Dendritic cell treated with granulocyte-macrophage colony-stimulating factor and Interleukin-4, amounts not matched to agents 40 ng/mL and 50 ng/mL, for 4 days (primary cell): ENCODE results near the gene HPS5.
"Not testable (repeated sequence)": the region's sequence is repeated elsewhere in the genome, so short reads cannot be mapped to it uniquely, and the experiment has no call there.

Experiments
- H3K27ac Mint-ChIP-seq: one replicate; pipeline ENCODE4 v1.8.0; 2022; ENCODE audit warnings: mild to moderate bottlenecking, mixed read lengths
- H3K27me3 Mint-ChIP-seq: one replicate; pipeline ENCODE4 v1.8.0; 2022; ENCODE audit warnings: mild to moderate bottlenecking, mixed read lengths
- H3K36me3 Mint-ChIP-seq: one replicate; pipeline ENCODE4 v1.8.0; 2022; ENCODE audit warnings: low read depth, mixed read lengths
- H3K4me1 Mint-ChIP-seq: one replicate; pipeline ENCODE4 v1.8.0; 2022; ENCODE audit warnings: low read depth, mixed read lengths
- H3K4me3 Mint-ChIP-seq: one replicate; pipeline ENCODE4 v1.8.0; 2022; ENCODE audit warnings: mild to moderate bottlenecking, moderate library complexity, mixed read lengths
- H3K9me3 Mint-ChIP-seq: one replicate; pipeline ENCODE4 v1.8.0; 2022; ENCODE audit warnings: mixed read lengths
- intact Hi-C: fragments of 100-400 bp; cut with micrococcal nuclease; formaldehyde crosslinking; loops from one replicate; pipeline ENCODE4 v1.15.0; 2022

Gene HPS5

DNA sequence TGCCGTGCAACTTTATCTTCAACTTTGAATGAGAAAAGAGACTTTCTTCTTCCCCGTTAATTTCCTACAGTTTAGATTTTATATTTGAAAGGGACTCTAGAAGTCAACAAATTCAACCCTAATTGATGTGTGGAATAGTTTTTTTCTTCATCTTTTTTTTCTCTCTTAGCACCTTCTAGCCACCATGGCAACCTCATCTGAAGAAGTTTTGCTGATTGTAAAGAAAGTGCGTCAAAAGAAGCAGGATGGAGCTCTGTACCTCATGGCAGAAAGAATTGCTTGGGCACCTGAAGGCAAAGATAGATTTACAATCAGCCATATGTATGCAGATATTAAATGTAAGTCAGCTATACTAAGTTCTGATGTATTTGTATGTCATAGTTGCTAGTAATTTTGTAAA is 11.0 kb upstream of the HPS5 start:
- H3K36me3 Mint-ChIP-seq = peaks cover 92% of the 10 kb centered on the region
- H3K9me3 Mint-ChIP-seq = no peaks in the 10 kb centered on the region
- no peaks in the 10 kb centered on the region for H3K27me3 Mint-ChIP-seq
- no peak overlapping the region for H3K27ac Mint-ChIP-seq
- intact Hi-C loops = no loop called here
- peaks cover 36% of the 10 kb centered on the region for H3K4me1 Mint-ChIP-seq
- H3K4me3 Mint-ChIP-seq = no peak overlapping the region

GRCh38 chr11:18332302-18332701 is 10.4 kb upstream of the HPS5 start:
- Mint-ChIP-seq H3K4me1 (peaks cover 36% of the 10 kb centered on the region), H3K27ac (peak overlapping the region; percentile 57), H3K9me3 (no peaks in the 10 kb centered on the region), H3K36me3 (peaks cover 92% of the 10 kb centered on the region), H3K27me3 (no peaks in the 10 kb centered on the region), H3K4me3 (no peak overlapping the region)
- intact Hi-C loops = no loop called here

- Mint-ChIP-seq H3K27me3 (no peaks in the 10 kb centered on the region), H3K27ac (no peak overlapping the region), H3K36me3 (peaks cover 88% of the 10 kb centered on the region), H3K4me3 (no peak overlapping the region), H3K4me1 (peaks cover 40% of the 10 kb centered on the region), H3K9me3 (no peaks in the 10 kb centered on the region)
- intact Hi-C loops = no loop called here
Observed at GRCh38 chr11:18330921-18331320, 9.0 kb upstream of the HPS5 start.

DNA sequence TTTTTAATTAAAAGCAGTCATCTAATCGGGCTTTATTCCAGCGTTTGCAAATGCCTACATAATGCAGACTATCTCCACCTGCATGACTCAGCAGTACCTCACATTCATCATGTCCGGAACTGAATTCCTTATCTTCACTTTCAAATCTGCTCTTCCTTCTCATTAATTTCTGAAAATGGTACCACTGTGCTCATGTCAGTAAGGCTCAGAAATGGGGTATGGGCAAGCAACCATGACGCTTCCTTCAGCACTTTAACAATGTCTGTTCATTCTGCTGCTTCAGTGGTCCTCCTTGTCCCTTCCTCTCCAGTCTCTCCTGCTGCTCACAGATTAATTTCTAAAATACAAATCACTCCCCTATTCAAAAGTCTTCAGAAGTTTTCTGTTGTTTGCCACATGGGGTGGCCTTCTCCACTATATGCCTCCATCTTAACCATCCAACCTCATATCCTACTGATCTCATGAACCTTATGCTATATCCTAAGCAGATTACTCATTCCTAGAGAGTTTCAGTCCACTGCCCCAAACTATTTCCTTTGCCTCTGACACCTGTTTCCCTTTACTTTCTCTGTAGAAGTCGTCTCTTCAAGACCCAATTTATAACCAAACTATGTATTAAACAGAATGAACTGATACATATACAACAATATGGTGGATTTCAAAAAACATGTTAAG is 7.4 kb upstream of the HPS5 start:
- Mint-ChIP-seq H3K9me3 (no peaks in the 10 kb centered on the region), H3K4me1 (peaks cover 49% of the 10 kb centered on the region), H3K36me3 (peaks cover 88% of the 10 kb centered on the region), H3K27ac (peak overlapping the region; percentile 10), H3K27me3 (no peaks in the 10 kb centered on the region), H3K4me3 (no peak overlapping the region)
- intact Hi-C loops = no loop called here

GRCh38 chr11:18324381-18324780 is 2.4 kb upstream of the HPS5 start:
- Mint-ChIP-seq H3K9me3 (no peaks in the 10 kb centered on the region), H3K4me3 (peak overlapping the region; percentile 92), H3K27ac (peak overlapping the region; percentile 98), H3K4me1 (peaks cover 56% of the 10 kb centered on the region), H3K36me3 (peaks cover 88% of the 10 kb centered on the region), H3K27me3 (no peaks in the 10 kb centered on the region)
- intact Hi-C loops = loop anchor here (5.0 kb wide), 3 partner anchors 42 to 308 kb away; partner anchors contain the start of gene SPTY2D1

GRCh38 chr11:18323881-18324280 is 1.9 kb upstream of the HPS5 start:
- peaks cover 88% of the 10 kb centered on the region for H3K36me3 Mint-ChIP-seq
- H3K9me3 Mint-ChIP-seq, H3K27me3 Mint-ChIP-seq: not testable (repeated sequence)
- intact Hi-C loops = loop anchor here (2.0 to 5.0 kb wide), 4 partner anchors 42 to 308 kb away; partner anchors contain the start of genes LDHA and SPTY2D1
- H3K4me1 Mint-ChIP-seq = peaks cover 56% of the 10 kb centered on the region
- peak overlapping the region; percentile 92 for H3K4me3 Mint-ChIP-seq
- H3K27ac Mint-ChIP-seq = peak overlapping the region; percentile 98

GRCh38 chr11:18322818-18323570 is 1.1 kb upstream of the HPS5 start:
- peaks cover 65% of the 10 kb centered on the region for H3K4me1 Mint-ChIP-seq
- intact Hi-C loops = loop anchor here (2.0 to 5.0 kb wide), 4 partner anchors 41 to 309 kb away; partner anchors contain the start of genes LDHA and SPTY2D1
- H3K27ac Mint-ChIP-seq = peak overlapping the region; percentile 98
- H3K36me3 Mint-ChIP-seq = peaks cover 88% of the 10 kb centered on the region
- H3K9me3 Mint-ChIP-seq = no peaks in the 10 kb centered on the region
- no peaks in the 10 kb centered on the region for H3K27me3 Mint-ChIP-seq
- peak overlapping the region; percentile 92 for H3K4me3 Mint-ChIP-seq

DNA sequence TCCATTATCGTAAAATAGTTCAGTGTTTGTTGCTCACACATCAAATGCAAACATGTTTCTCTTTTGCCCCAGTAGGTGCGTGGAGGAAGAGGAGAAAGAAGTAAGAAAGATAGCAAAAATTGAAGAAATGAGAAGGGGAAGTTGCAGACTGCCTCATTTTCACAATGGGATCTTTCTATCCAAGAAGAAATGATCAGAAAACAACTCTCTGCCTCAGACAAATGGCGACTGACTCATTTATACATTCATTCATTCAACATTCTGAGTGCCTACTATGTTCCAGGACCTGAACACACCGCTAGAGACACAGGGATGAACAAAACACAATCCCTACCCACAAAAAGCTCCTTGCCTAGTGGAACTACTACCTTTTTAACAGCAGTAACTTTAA is 367 bp downstream of the HPS5 start:
- Mint-ChIP-seq H3K36me3 (peaks cover 90% of the 10 kb centered on the region), H3K4me1 (peaks cover 68% of the 10 kb centered on the region), H3K27me3 (no peaks in the 10 kb centered on the region), H3K27ac (peak overlapping the region; percentile 98), H3K4me3 (peak overlapping the region; percentile 92), H3K9me3 (no peaks in the 10 kb centered on the region)
- intact Hi-C loops = loop anchor here (1.0 to 5.0 kb wide), 4 partner anchors 8 to 311 kb away; partner anchors contain the start of gene SPTY2D1

GRCh38 chr11:18320617-18321016 is 1.3 kb downstream of the HPS5 start:
- peak overlapping the region; percentile 92 for H3K4me3 Mint-ChIP-seq
- H3K27ac Mint-ChIP-seq = peak overlapping the region; percentile 98
- peaks cover 70% of the 10 kb centered on the region for H3K4me1 Mint-ChIP-seq
- intact Hi-C loops = loop anchor here (1.0 to 5.0 kb wide), 4 partner anchors 7 to 312 kb away; partner anchors contain the start of gene SPTY2D1
- H3K36me3 Mint-ChIP-seq = peaks cover 92% of the 10 kb centered on the region
- no peaks in the 10 kb centered on the region for H3K9me3 Mint-ChIP-seq
- H3K27me3 Mint-ChIP-seq = no peaks in the 10 kb centered on the region

- Mint-ChIP-seq H3K36me3 (peaks cover 89% of the 10 kb centered on the region), H3K27ac (peak overlapping the region; percentile 98), H3K4me1 (peaks cover 70% of the 10 kb centered on the region)
Observed at GRCh38 chr11:18319914-18320313, 2.0 kb downstream of the HPS5 start.

DNA sequence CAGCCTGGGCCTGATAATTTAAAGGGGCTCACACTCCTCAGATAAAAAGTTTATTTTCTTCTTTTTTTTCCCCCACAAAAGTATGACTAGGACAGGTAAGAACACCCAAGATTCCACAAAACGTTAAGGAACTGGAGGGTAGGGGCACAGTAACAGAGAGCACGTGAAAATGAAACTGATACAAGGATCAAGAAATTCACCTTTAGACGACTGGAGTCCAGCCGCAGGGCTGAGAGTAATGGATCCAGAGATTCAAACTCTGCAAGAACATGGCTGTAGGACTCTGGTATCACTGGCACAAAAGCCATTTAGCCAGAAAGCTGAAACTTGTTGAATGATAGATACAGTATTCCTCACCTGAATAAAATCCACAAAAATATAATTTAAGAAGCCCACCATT is 4.4 kb downstream of the HPS5 start:
- Mint-ChIP-seq H3K4me1 (peaks cover 69% of the 10 kb centered on the region), H3K36me3 (peaks cover 84% of the 10 kb centered on the region), H3K27me3 (no peaks in the 10 kb centered on the region), H3K4me3 (no peak overlapping the region), H3K27ac (no peak overlapping the region), H3K9me3 (no peaks in the 10 kb centered on the region)
- intact Hi-C loops = no loop called here

More at GRCh38 chr11:18319914-18320313, 2.0 kb downstream of the HPS5 start:
- Mint-ChIP-seq H3K9me3 (no peaks in the 10 kb centered on the region), H3K4me3 (peak overlapping the region; percentile 92), H3K27me3 (no peaks in the 10 kb centered on the region)
- intact Hi-C loops = loop anchor here (5.0 kb wide), 3 partner anchors 38 to 312 kb away; partner anchors contain the start of gene SPTY2D1

DNA sequence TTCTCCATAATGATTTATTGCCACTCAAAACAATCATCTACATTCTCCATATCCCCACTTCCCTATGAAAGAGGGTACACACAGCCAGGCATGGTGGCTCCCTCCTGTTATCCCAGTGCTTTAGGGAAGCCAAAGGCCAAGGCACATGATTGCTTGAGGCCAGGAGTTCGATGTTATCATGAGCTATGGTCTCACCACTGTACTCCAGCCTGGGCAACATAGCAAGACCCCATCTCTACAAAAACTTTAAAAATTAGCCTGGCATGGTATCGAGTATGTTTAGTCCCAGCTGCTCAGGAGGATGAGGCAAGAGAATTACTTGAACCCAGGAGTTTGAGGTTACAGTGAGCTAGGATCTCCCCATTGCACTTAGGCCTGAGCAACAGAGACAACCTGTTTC is 6.0 kb downstream of the HPS5 start:
- Mint-ChIP-seq H3K27ac (peak overlapping the region; percentile 82), H3K4me3 (no peak overlapping the region), H3K36me3 (peaks cover 84% of the 10 kb centered on the region), H3K9me3 (no peaks in the 10 kb centered on the region), H3K27me3 (no peaks in the 10 kb centered on the region), H3K4me1 (peaks cover 78% of the 10 kb centered on the region)
- intact Hi-C loops = no loop called here

DNA sequence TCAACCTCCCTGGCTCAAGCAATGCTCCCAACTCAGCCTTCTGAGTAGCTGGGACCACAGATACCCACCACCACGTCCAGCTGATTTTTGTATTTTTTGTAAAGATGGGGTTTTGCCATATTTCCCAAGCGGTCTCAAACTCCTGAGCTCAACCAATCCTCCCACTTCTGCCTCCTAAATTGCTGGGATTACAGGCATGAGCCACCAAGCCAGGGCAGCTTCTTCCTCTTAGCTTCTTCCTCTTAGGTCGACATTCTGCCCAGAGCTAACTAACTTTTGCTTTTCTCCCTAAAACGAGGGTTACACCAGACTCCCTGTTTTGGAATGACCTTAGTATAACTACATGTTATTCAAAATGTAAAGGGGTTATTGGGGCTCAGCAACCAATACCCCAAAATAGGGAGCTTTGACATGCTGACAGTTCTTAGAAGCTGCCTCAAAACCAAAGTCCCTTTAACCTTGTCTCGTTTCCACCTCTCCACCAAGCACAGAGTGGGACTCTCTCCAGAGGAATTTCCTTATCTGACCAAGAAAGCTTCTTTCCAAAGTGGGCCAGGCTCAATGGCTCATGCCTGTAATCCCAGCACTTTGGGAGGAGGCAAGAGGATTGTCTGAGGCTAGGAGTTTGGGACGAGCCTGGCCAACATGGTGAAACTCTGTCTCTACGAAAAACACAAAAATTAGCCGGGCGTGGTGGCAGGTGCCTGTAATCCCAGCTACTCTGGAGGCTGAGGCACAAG is 7.0 kb downstream of the HPS5 start:
- Mint-ChIP-seq H3K9me3 (no peaks in the 10 kb centered on the region), H3K27ac (peak overlapping the region; percentile 82), H3K27me3 (no peaks in the 10 kb centered on the region), H3K4me3 (peak overlapping the region; percentile 64), H3K4me1 (peaks cover 74% of the 10 kb centered on the region), H3K36me3 (peaks cover 85% of the 10 kb centered on the region)
- intact Hi-C loops = no loop called here
